Loucy (cell line): ENCODE data around the gene CPT2.

Experiments used
- EZH2phosphoT487 ChIP-seq: fragments of 200-600 bp; IDR thresholded peaks from 2 replicates; pipeline ENCODE4 v1.6.1; 2018; ENCODE audit warnings: antibody characterized with exemption, mild to moderate bottlenecking, moderate library complexity, borderline replicate concordance
- TF ChIP-seq, protein P1 (sequence below): fragments of 200-600 bp; sonication (generic); conservative IDR thresholded peaks from 2 replicates; pipeline ENCODE4 v1.5.1; 2014; ENCODE audit warnings: mild to moderate bottlenecking, antibody characterized with exemption, low read length

- TF ChIP-seq, protein P1, sequence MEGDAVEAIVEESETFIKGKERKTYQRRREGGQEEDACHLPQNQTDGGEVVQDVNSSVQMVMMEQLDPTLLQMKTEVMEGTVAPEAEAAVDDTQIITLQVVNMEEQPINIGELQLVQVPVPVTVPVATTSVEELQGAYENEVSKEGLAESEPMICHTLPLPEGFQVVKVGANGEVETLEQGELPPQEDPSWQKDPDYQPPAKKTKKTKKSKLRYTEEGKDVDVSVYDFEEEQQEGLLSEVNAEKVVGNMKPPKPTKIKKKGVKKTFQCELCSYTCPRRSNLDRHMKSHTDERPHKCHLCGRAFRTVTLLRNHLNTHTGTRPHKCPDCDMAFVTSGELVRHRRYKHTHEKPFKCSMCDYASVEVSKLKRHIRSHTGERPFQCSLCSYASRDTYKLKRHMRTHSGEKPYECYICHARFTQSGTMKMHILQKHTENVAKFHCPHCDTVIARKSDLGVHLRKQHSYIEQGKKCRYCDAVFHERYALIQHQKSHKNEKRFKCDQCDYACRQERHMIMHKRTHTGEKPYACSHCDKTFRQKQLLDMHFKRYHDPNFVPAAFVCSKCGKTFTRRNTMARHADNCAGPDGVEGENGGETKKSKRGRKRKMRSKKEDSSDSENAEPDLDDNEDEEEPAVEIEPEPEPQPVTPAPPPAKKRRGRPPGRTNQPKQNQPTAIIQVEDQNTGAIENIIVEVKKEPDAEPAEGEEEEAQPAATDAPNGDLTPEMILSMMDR: no peak
- no peak for TF ChIP-seq EZH2phosphoT487
Measured at GRCh38 chr1:53183095-53183990, 13.3 kb upstream of the CPT2 start.
